ENCODE results near the gene AP4E1. TPM values are rescaled to one million over a fixed set of nuclear protein-coding genes. Genes with fewer than 3 reads are reported as not detected.

AP4E1 gene
- total RNA-seq, 1 donor from 2014 or later: 11.5 TPM

Other genes with a start within 250 kb of the AP4E1 start
- 41.9 and 45.0 TPM in 2 replicates for gene TRPM7, start 221.9 kb upstream of the AP4E1 start, total RNA-seq
- 139 and 146 TPM in 2 replicates for gene SPPL2A, start 143.0 kb upstream of the AP4E1 start, total RNA-seq
- 0.17 and 0.22 TPM in 2 replicates for gene TNFAIP8L3, start 186.2 kb downstream of the AP4E1 start, total RNA-seq